AG20443 (cell line): ENCODE data around the gene PSRC1.

ENCODE experiments used
- DNase-seq: peaks from one replicate; pipeline ENCODE4 v3.0.0; 2012; ENCODE audit warnings: low spot score, mixed read lengths

The PSRC1 gene

GRCh38 chr1:109272021-109272799 lies 10.7 kb downstream of the PSRC1 start:
- DNase-seq = no peak

GRCh38 chr1:109271458-109271857 lies 11.5 kb downstream of the PSRC1 start:
- DNase-seq = no peak

- DNase-seq = no peak
Observed at GRCh38 chr1:109270623-109271317, 12.2 kb downstream of the PSRC1 start.

- DNase-seq = no peak
Observed at GRCh38 chr1:109269981-109270622, 12.8 kb downstream of the PSRC1 start.

GRCh38 chr1:109269212-109269980 lies 13.5 kb downstream of the PSRC1 start:
- DNase-seq = no peak

- no peak for DNase-seq
Observed at GRCh38 chr1:109268431-109269211, 14.3 kb downstream of the PSRC1 start.

- no peak for DNase-seq
Observed at GRCh38 chr1:109267743-109268300, 15.1 kb downstream of the PSRC1 start.

GRCh38 chr1:109266965-109267364 lies 16.0 kb downstream of the PSRC1 start:
- peak; percentile 78 for DNase-seq

GRCh38 chr1:109265741-109266330 lies 17.1 kb downstream of the PSRC1 start:
- no peak for DNase-seq

- DNase-seq = no peak
Observed at GRCh38 chr1:109265016-109265415, 17.9 kb downstream of the PSRC1 start.

GRCh38 chr1:109264379-109264755 lies 18.6 kb downstream of the PSRC1 start:
- no peak for DNase-seq

- peak; percentile 90 for DNase-seq
Observed at GRCh38 chr1:109263597-109264378, 19.2 kb downstream of the PSRC1 start.

GRCh38 chr1:109263234-109263596 lies 19.7 kb downstream of the PSRC1 start:
- DNase-seq = no peak

GRCh38 chr1:109262231-109263055 lies 20.5 kb downstream of the PSRC1 start:
- DNase-seq = no peak

- DNase-seq = no peak
Observed at GRCh38 chr1:109261578-109261977, 21.4 kb downstream of the PSRC1 start.

GRCh38 chr1:109261006-109261405 lies 21.9 kb downstream of the PSRC1 start:
- no peak for DNase-seq

GRCh38 chr1:109259674-109260557 lies 23.0 kb downstream of the PSRC1 start:
- DNase-seq = no peak
